22Rv1 (cell line): ENCODE measurements around the gene COL4A1.

Source experiments
- H3K27ac ChIP-seq: fragments of 450-650 bp; 2 replicates; pipeline ENCODE4 v1.5.1; 2017
- ZFX ChIP-seq: fragments of 450-650 bp; IDR thresholded peaks from 2 replicates; pipeline ENCODE4 v1.6.1; 2017; ENCODE audit warnings: antibody characterized with exemption, borderline replicate concordance
- TF ChIP-seq, protein P1 (sequence below): fragments of 450-650 bp; IDR thresholded peaks from 2 replicates; pipeline ENCODE4 v1.5.1; 2017; ENCODE audit warnings: mild to moderate bottlenecking

Gene COL4A1

GRCh38 chr13:110347088-110347487 is 40.1 kb upstream of the COL4A1 start:
- no peak overlapping the region for H3K27ac ChIP-seq
- TF ChIP-seq ZFX = no peak
- TF ChIP-seq, protein P1, sequence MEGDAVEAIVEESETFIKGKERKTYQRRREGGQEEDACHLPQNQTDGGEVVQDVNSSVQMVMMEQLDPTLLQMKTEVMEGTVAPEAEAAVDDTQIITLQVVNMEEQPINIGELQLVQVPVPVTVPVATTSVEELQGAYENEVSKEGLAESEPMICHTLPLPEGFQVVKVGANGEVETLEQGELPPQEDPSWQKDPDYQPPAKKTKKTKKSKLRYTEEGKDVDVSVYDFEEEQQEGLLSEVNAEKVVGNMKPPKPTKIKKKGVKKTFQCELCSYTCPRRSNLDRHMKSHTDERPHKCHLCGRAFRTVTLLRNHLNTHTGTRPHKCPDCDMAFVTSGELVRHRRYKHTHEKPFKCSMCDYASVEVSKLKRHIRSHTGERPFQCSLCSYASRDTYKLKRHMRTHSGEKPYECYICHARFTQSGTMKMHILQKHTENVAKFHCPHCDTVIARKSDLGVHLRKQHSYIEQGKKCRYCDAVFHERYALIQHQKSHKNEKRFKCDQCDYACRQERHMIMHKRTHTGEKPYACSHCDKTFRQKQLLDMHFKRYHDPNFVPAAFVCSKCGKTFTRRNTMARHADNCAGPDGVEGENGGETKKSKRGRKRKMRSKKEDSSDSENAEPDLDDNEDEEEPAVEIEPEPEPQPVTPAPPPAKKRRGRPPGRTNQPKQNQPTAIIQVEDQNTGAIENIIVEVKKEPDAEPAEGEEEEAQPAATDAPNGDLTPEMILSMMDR = no peak

DNA sequence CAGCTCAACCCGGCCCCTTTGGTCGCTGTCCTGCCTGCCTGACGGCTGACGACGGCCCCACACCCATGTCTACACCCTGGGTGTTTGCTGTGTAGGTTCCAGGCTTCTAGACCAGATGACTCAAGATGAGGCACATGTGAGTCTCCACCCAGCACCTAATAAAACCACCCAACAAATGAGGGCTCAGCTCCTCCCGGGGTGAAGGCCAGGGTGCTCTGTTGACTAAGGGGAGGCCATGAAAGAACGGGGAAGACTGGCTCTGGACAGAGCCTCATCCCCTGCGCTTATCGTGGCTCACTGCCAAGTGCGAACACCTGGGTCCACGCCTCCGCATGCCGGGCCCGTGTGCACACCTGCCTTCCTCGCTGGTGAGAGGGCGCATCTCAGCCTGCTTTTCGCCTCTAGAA is 39.7 kb upstream of the COL4A1 start:
- H3K27ac ChIP-seq = no peak overlapping the region
- no peak for TF ChIP-seq ZFX
- TF ChIP-seq, protein P1 = no peak

GRCh38 chr13:110345701-110346100 is 38.7 kb upstream of the COL4A1 start:
- H3K27ac ChIP-seq = no peak overlapping the region
- TF ChIP-seq ZFX = no peak

GRCh38 chr13:110345266-110345665 is 38.3 kb upstream of the COL4A1 start:
- no peak overlapping the region for H3K27ac ChIP-seq
- no peak for TF ChIP-seq ZFX
- TF ChIP-seq, protein P1 = no peak

DNA sequence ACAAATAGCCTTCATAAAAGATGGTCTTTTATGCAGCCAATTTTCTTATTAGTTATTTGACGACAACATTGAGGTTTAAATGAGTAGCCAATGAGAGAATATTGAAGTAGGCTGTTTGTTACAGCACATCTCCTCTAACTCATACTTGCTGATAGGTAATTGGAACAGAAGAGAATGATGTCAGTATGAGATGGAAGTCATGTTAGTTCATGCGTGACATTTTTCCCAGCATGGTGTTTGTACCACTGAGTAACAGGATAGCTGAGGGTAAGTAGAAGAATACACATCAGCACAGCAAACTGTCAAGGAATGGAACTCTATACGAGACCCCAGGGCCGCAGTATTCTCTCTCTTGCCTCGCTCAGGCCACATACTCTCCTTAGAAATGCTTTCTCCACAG is 37.4 kb upstream of the COL4A1 start:
- no peak overlapping the region for H3K27ac ChIP-seq
- TF ChIP-seq, protein P1 = no peak
- TF ChIP-seq ZFX = no peak

DNA sequence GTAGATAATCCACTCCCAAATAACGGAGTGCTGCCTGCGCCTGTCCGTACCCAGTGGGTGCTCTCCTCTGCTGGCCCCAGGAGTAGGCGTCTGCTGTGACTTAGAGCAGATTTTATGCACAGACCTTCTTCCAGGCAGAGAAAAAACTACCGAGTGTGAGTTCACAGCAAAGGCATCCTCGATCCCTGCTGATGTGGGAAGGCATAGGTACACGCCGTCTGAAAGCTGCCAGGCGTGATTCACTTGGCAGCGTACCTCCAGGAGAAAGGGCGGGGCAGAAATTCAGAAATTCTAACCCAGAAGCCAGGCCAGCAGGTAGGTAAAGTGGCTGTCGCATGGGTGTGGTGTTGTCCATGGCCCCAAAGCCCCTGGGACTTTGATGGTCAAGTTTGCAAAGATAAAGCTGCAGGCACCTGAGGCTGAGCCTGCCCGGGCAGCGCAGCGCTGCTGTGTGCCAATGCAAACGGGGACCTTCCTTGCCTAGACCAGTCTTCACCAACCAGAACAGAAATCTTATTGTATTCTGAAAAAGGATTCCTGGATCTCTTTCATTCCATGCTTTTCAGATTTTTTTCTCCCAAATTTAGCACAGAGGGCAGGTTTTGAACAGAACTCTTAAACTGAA is 36.4 kb upstream of the COL4A1 start:
- no peak for TF ChIP-seq ZFX
- TF ChIP-seq, protein P1 = no peak
- no peak overlapping the region for H3K27ac ChIP-seq

- H3K27ac ChIP-seq = no peak overlapping the region
- no peak for TF ChIP-seq ZFX
- TF ChIP-seq, protein P1 = no peak
Measured at GRCh38 chr13:110342474-110342873, 35.5 kb upstream of the COL4A1 start.

- no peak for TF ChIP-seq ZFX
- TF ChIP-seq, protein P1 = no peak
- H3K27ac ChIP-seq = no peak overlapping the region
Measured at GRCh38 chr13:110341445-110342244, 34.7 kb upstream of the COL4A1 start.
